Natural killer cell (primary cell): ENCODE results near the gene LASP1. TPM values are rescaled to one million over a fixed set of nuclear protein-coding genes. Genes with fewer than 3 reads are reported as not detected.
A peak's percentile ranks its signal among the peaks of the same experiment; 100 is the strongest.

Experiments
- ATAC-seq, 3 donors: fragments of 150-1000 bp in 2 of 3; fragments of 200-7000 bp in 1 of 3; cut with Tn5 transposase; 1 replicate in 1 of 3; 2 replicates in 2 of 3; pipeline ENCODE4 v1.10.0; 2021; ENCODE audit warnings: mild to moderate bottlenecking in 2 of 3, moderate library complexity in 2 of 3
- DNase-seq, 2 donors: peaks; one replicate each; pipeline versions ENCODE4 v3.0.0 to v3.0.0-alpha.2; 2013 to 2021; ENCODE audit warnings: mixed read lengths in 1 of 2
- H3K27ac ChIP-seq: one replicate; pipeline ENCODE4 v1.5.1; 2013; ENCODE audit warnings: mild to moderate bottlenecking, low read length
- H3K27me3 ChIP-seq: one replicate; pipeline ENCODE4 v1.6.1; 2013; ENCODE audit warnings: low read length; ENCODE audit not compliant: control insufficient read depth, insufficient read depth
- H3K36me3 ChIP-seq: one replicate; pipeline ENCODE4 v1.6.1; 2013; ENCODE audit warnings: low read length; ENCODE audit not compliant: control insufficient read depth, insufficient read depth
- H3K4me1 ChIP-seq: one replicate; pipeline ENCODE4 v1.6.1; 2013; ENCODE audit warnings: low read length; ENCODE audit not compliant: control insufficient read depth, insufficient read depth
- H3K4me3 ChIP-seq: one replicate; pipeline ENCODE4 v1.5.1; 2013; ENCODE audit warnings: low read length
- H3K9me3 ChIP-seq: one replicate; pipeline ENCODE4 v1.6.1; 2013; ENCODE audit warnings: low read length; ENCODE audit not compliant: control insufficient read depth, insufficient read depth
- H3K27ac Mint-ChIP-seq, 2 donors: one replicate each; pipeline ENCODE4 v1.8.0; 2022; ENCODE audit warnings: mild to moderate bottlenecking in 2 of 2, mixed read lengths in 2 of 2, moderate library complexity in 1 of 2
- H3K27me3 Mint-ChIP-seq, 2 donors: one replicate each; pipeline ENCODE4 v1.8.0; 2022; ENCODE audit warnings: low read depth in 2 of 2, mixed read lengths in 2 of 2
- H3K36me3 Mint-ChIP-seq: one replicate; pipeline ENCODE4 v1.8.0; 2022; ENCODE audit warnings: mixed read lengths
- H3K4me1 Mint-ChIP-seq, 2 donors: one replicate each; pipeline ENCODE4 v1.8.0; 2022; ENCODE audit warnings: mixed read lengths in 2 of 2
- H3K4me3 Mint-ChIP-seq: one replicate; pipeline ENCODE4 v1.8.0; 2022; ENCODE audit warnings: mild to moderate bottlenecking, moderate library complexity, mixed read lengths
- H3K9me3 Mint-ChIP-seq, 2 donors: one replicate each; pipeline ENCODE4 v1.8.0; 2022; ENCODE audit warnings: mixed read lengths in 2 of 2
- WGBS: methylation state at CpG from one replicate; pipeline ENCODE4 v1.1.7; 2013; ENCODE audit warnings: missing lambda C conversion rate; ENCODE audit not compliant: insufficient coverage; 5-methylcytosine and 5-hydroxymethylcytosine counted together
- intact Hi-C: fragments of 100-400 bp; cut with micrococcal nuclease; formaldehyde crosslinking; loops from one replicate; pipeline ENCODE4 v1.14.2; 2022
- total RNA-seq, 4 donors: library from RNA; stranded (reverse); fragments of 120-200 nt in 1 of 4; gene quantifications; one replicate each; pipeline versions ENCODE4 v1.2.3 to v1.2.4, GENCODE V29; 2013 to 2022
- TF ChIP-seq, protein P1 (sequence below): fragments of 200-600 bp; IDR thresholded peaks from one replicate; pipeline ENCODE4 v1.8.0; 2022; ENCODE audit warnings: antibody characterized with exemption

The LASP1 gene
- total RNA-seq, 3 donors from 2014 or later (not counting 1 experiment from before 2014, with no cell fraction given): 293 to 363 (median 340) TPM

DNA sequence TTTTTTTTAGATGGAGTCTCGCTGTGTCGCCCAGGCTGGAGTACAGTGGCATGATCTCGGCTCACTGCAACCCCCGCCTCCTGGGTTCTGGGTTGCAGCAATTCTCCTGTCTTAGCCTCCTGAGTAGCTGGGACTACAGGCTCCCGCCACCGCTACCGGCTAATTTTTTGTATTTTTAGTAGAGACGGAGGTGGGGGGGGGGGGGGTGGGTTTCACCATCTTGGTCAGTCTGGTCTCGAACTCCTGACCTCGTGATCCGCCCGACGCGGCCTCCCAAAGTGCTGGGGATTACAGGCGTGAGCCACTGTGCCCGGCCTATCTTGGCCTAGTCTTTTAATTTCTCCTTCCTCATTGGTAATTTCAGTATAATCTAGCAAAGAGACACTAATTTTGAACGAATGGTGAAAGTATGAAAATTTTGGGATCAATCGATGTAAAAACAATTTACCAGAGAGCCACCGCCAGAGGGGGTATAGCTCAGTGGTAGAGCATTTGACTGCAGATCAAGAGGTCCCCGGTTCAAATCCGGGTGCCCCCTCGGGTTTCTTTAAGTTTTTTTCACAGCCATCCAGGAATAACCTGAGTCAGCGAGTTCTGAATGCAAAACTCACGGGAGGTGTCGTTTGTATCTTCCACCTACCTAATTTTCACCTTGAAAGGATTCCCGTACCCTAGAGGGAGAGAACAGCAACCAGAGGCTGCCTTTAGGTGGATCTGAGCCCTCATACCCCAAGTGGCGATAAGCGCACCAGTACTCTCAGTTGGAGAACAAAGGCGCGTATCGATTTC, 2.5 kb upstream of the LASP1 start:
- H3K36me3 Mint-ChIP-seq: no peaks in the 10 kb centered on the region
- ATAC-seq (no peak), DNase-seq (peak in 1 of 2 donors; percentile 76)
- Histone ChIP-seq H3K9me3 (no peaks in the 10 kb centered on the region), H3K4me1 (peaks cover 32% of the 10 kb centered on the region), H3K27me3 (no peaks in the 10 kb centered on the region), H3K36me3 (no peaks in the 10 kb centered on the region), H3K27ac (peak overlapping the region; percentile 88), H3K4me3 (peak overlapping the region; percentile 100)
- TF ChIP-seq, protein P1, sequence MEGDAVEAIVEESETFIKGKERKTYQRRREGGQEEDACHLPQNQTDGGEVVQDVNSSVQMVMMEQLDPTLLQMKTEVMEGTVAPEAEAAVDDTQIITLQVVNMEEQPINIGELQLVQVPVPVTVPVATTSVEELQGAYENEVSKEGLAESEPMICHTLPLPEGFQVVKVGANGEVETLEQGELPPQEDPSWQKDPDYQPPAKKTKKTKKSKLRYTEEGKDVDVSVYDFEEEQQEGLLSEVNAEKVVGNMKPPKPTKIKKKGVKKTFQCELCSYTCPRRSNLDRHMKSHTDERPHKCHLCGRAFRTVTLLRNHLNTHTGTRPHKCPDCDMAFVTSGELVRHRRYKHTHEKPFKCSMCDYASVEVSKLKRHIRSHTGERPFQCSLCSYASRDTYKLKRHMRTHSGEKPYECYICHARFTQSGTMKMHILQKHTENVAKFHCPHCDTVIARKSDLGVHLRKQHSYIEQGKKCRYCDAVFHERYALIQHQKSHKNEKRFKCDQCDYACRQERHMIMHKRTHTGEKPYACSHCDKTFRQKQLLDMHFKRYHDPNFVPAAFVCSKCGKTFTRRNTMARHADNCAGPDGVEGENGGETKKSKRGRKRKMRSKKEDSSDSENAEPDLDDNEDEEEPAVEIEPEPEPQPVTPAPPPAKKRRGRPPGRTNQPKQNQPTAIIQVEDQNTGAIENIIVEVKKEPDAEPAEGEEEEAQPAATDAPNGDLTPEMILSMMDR: no peak
- H3K27ac Mint-ChIP-seq: peak overlapping the region; percentile 96 to 98
- WGBS: 62% methylated on average over 26 of the region's 31 CpGs
- no peaks in the 10 kb centered on the region for H3K9me3 Mint-ChIP-seq
- peaks cover 28 to 43% of the 10 kb centered on the region in 2 donors for H3K4me1 Mint-ChIP-seq
- intact Hi-C loops: loop anchor here (10.0 kb wide), 1 partner anchor 227 kb away; no protein-coding TSS in a partner anchor
- H3K4me3 Mint-ChIP-seq: peak overlapping the region; percentile 100
- H3K27me3 Mint-ChIP-seq: no peaks in the 10 kb centered on the region

GRCh38 chr17:38867968-38868816, 1.7 kb upstream of the LASP1 start:
- Mint-ChIP-seq H3K27ac (peak overlapping the region; percentile 96 to 98), H3K9me3 (no peaks in the 10 kb centered on the region), H3K36me3 (no peaks in the 10 kb centered on the region), H3K4me3 (peak overlapping the region; percentile 100), H3K4me1 (peaks cover 36 to 51% of the 10 kb centered on the region in 2 donors), H3K27me3 (no peaks in the 10 kb centered on the region)
- Histone ChIP-seq H3K9me3 (no peaks in the 10 kb centered on the region), H3K36me3 (peaks cover under 1% of the 10 kb centered on the region), H3K27me3 (no peaks in the 10 kb centered on the region), H3K27ac (peak overlapping the region; percentile 88), H3K4me3 (peak overlapping the region; percentile 100), H3K4me1 (peaks cover 40% of the 10 kb centered on the region)
- WGBS: 33% methylated on average over 25 of the region's 25 CpGs
- intact Hi-C loops: loop anchor here (1.0 to 10.0 kb wide), 3 partner anchors 14 to 227 kb away; no protein-coding TSS in a partner anchor
- ATAC-seq (no peak), DNase-seq (peak in 1 of 2 donors; percentile 46)
- TF ChIP-seq, protein P1: no peak

DNA sequence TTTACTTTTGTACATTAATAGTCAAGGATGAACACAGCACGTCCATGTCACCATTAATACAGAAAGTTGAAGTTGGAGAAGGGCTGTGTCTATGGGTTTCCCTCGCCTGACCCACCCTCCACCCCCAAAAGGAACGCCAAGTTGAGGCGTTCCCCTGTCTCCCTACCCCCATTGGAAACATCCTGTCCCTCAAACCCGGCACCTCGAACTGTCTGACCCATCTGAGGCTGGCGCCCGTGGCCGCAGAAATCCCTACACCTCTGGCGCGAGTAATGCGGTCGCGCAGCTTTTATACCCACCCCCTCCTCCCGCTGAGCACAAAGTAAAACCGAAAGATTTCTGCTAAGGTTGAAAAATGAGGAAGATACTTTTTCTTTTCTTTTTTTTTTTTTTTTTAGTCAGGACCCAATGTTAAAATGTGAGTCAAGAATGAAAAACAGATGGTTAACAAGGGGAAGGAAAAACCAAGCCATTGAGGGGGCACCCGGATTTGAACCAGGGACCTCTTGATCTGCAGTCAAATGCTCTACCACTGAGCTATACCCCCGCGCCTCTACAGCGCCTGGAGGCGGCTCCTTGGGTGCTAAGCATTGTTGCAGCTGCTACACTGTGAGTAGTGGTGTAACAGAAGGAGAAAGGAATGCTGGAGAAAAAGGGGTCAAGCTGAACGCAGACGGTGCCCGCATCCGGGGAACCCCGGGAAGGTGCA, 887 bp upstream of the LASP1 start:
- Mint-ChIP-seq H3K9me3 (no peaks in the 10 kb centered on the region), H3K4me3 (peak overlapping the region; percentile 100), H3K27ac (peak overlapping the region; percentile 96 to 98), H3K36me3 (no peaks in the 10 kb centered on the region), H3K27me3 (no peaks in the 10 kb centered on the region), H3K4me1 (peaks cover 44 to 59% of the 10 kb centered on the region in 2 donors)
- WGBS: 0% methylated on average over 18 of the region's 26 CpGs
- Histone ChIP-seq H3K4me3 (peak overlapping the region; percentile 100), H3K27me3 (no peaks in the 10 kb centered on the region), H3K9me3 (no peaks in the 10 kb centered on the region), H3K36me3 (peaks cover 2% of the 10 kb centered on the region), H3K4me1 (peaks cover 48% of the 10 kb centered on the region), H3K27ac (peak overlapping the region; percentile 88)
- TF ChIP-seq, protein P1: no peak
- ATAC-seq (peak; percentile 46 to 71 (median 65)), DNase-seq (peak; percentile 88 to 89)
- intact Hi-C loops: loop anchor here (1.0 to 10.0 kb wide), 4 partner anchors 15 to 226 kb away; no protein-coding TSS in a partner anchor
